NCI-H1105 (cell line): ENCODE measurements around the gene SERPINB1.

Experiments
- DNase-seq: peaks from one replicate; lab custom pipeline; 2025; lab: John Stamatoyannopoulos, UW

Gene SERPINB1

GRCh38 chr6:2793534-2794151, 48.0 kb downstream of the SERPINB1 start:
- no peak for DNase-seq

GRCh38 chr6:2792330-2793110, 49.1 kb downstream of the SERPINB1 start:
- no peak for DNase-seq

DNA sequence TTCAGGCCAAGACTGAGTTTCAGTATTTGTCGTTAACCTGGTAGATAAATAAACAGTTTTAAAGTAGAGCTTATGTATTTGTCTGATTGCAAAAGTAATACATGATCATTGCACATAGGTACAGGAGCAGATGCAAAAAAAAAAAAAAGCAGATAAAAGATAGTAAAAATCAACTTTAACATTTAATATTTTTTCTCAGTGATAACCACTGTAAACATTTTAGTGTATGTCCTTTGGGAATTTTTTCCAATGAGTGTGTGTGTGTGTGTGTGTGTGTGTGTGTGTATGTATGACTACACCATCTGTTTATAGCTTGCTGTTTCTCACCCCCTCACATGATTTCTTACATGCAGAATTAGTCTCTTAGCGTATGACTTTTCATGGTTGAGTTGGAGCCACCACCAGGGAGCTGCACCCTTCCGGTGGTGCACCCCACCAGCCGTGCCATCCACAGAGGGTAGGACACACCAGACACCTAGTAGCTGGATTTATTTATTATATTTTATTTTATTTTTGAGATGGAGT, 50.2 kb downstream of the SERPINB1 start:
- no peak for DNase-seq

- DNase-seq: no peak
Observed at GRCh38 chr6:2790588-2791449, 50.8 kb downstream of the SERPINB1 start.

GRCh38 chr6:2786269-2786668, 55.4 kb downstream of the SERPINB1 start:
- no peak for DNase-seq

DNA sequence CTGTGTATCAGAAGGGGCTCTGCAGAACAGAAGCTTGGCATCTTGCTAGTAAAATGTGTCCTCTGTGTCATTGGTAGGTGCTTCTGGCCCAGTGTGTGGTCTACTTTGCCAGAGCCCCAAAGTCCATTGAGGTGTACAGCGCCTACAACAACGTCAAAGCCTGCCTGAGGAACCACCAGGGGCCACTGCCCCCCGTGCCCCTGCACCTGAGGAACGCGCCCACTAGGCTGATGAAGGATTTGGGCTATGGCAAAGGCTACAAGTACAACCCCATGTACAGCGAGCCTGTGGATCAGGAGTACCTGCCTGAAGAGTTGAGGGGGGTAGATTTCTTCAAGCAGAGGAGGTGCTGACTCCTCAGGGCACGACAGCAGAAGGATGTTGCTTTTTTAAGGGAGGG, 56.7 kb downstream of the SERPINB1 start:
- no peak for DNase-seq

GRCh38 chr6:2784061-2784460, 57.6 kb downstream of the SERPINB1 start:
- no peak for DNase-seq

- DNase-seq: no peak
Observed at GRCh38 chr6:2783188-2783963, 58.3 kb downstream of the SERPINB1 start.

- DNase-seq: no peak
Observed at GRCh38 chr6:2782825-2783187, 58.9 kb downstream of the SERPINB1 start.

DNA sequence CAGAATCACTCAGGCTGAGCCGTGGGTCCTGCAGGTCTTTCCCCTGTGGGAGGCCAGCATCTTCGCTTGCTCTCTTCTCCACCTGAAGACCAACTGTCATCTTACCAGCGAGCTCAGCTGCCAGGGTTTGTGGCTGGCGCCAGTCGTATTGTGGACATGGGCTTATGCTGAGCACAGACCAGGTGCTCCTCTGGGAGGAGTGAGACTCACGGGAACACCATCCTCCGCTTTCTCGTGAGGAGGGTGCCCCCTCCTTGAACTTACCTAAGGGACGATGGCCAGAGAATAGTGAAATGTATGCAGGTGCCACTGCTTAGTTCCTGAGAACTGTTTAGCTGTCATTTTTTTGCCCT, 59.3 kb downstream of the SERPINB1 start:
- no peak for DNase-seq
